NCI-H187 (cell line): ENCODE results near the gene MOV10L1.
A peak's percentile ranks its signal among the peaks of the same experiment; 100 is the strongest.

ENCODE experiments used
- DNase-seq, 2 experiments: peaks; one replicate each; lab custom pipeline; 2025; lab: John Stamatoyannopoulos, UW

The MOV10L1 gene

DNA sequence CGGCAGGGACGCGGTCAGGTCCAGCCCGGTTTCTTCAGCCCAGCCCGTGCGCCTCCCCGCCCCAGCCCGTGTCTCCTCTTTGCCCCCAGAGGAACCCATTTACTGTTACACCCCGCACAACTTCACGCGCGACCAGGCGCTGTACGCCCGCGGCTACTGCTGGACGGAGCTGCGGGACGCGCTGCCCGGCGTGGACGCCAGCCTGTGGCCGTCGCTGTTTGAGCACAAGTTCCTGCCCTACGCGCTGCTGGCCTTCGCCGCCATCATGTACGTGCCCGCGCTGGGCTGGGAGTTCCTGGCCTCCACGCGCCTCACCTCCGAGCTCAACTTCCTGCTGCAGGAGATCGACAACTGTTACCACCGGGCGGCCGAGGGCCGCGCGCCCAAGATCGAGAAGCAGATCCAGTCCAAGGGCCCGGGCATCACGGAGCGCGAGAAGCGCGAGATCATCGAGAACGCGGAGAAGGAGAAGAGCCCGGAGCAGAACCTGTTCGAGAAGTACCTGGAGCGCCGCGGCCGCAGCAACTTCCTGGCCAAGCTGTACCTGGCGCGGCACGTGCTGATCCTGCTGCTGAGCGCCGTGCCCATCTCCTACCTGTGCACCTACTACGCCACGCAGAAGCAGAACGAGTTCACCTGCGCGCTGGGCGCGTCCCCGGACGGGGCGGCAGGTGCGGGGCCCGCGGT, 87.2 kb downstream of the MOV10L1 start:
- no peak for DNase-seq

DNA sequence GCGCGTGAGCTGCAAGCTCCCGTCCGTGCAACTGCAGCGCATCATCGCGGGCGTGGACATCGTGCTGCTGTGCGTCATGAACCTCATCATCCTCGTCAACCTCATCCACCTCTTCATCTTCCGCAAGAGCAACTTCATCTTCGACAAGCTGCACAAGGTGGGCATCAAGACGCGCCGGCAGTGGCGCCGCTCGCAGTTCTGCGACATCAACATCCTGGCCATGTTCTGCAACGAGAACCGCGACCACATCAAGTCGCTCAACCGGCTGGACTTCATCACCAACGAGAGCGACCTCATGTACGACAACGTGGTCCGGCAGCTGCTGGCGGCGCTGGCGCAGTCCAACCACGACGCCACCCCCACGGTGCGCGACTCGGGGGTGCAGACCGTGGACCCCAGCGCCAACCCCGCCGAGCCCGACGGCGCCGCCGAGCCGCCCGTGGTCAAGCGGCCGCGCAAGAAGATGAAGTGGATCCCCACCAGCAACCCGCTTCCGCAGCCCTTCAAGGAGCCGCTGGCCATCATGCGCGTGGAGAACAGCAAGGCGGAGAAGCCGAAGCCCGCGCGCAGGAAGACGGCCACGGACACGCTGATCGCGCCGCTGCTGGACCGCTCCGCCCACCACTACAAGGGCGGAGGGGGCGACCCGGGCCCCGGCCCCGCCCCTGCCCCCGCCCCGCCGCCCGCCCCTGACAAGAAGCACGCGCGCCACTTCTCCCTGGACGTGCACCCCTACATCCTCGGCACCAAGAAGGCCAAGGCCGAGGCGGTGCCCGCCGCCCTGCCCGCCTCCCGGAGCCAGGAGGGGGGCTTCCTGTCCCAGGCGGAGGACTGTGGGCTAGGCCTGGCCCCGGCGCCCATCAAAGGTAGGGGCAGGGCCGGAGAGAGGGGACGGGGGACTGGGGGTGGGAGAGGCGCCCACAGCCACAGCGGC, 88.0 kb downstream of the MOV10L1 start:
- no peak for DNase-seq

DNA sequence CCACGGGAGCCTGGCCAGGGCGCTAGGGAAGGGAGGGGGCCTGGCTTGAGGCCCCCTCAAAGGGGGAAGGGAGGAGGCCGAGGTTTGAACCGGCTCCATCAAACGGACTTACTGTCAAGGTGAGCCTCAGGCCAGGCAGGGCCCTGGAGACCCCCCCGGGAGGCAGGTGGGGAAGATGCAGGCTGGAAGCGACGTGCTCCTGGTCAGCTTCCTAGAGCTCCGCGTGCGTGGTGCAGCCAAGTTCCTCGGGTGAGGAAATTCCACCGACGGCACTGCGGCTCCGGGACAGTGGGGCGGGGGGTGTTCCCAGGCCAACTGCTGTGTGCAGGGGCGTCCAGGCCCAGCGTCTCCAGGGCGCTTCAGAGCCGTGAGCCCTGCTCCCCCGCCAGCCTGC, 88.7 kb downstream of the MOV10L1 start:
- DNase-seq = no peak

DNA sequence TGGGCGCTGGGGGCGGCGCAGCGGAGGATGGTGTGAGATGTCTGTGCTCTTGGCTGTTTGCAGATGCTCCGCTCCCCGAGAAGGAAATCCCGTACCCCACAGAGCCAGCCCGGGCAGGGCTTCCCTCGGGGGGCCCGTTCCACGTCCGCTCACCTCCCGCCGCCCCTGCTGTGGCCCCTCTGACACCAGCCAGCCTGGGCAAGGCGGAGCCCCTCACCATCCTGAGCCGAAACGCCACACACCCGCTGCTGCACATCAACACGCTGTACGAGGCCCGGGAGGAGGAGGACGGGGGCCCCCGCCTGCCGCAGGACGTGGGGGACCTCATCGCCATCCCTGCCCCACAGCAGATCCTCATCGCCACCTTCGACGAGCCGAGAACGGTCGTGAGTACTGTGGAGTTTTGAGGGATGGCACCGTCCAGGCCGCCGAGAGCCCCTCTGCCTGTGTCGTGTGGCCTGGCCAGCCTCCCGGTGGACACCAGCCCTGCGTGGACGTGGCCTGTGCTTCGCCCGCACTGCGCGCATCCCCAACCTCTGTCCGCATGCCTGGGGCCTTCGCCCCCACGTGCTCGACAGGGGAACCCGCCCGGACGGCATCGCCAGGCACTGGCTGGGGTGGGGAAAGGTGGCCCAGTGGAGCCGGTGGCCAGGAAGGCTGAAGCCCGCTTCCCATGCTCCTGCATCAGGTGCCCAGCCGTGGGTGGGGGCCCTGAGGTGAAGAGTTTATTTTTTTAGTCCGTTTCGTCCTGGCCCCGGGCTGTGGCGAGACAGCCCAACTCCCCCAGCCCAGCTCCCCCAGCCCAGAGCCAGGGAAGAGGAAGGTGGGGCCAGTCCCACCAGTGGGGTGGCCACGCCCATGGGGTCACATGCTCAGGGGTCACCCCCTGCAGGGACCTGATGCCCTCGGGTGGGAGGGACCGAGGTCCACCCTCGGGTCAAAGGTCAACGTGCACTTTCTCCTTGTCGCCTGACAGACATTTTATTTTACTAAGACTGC, 89.4 kb downstream of the MOV10L1 start:
- DNase-seq = no peak

DNA sequence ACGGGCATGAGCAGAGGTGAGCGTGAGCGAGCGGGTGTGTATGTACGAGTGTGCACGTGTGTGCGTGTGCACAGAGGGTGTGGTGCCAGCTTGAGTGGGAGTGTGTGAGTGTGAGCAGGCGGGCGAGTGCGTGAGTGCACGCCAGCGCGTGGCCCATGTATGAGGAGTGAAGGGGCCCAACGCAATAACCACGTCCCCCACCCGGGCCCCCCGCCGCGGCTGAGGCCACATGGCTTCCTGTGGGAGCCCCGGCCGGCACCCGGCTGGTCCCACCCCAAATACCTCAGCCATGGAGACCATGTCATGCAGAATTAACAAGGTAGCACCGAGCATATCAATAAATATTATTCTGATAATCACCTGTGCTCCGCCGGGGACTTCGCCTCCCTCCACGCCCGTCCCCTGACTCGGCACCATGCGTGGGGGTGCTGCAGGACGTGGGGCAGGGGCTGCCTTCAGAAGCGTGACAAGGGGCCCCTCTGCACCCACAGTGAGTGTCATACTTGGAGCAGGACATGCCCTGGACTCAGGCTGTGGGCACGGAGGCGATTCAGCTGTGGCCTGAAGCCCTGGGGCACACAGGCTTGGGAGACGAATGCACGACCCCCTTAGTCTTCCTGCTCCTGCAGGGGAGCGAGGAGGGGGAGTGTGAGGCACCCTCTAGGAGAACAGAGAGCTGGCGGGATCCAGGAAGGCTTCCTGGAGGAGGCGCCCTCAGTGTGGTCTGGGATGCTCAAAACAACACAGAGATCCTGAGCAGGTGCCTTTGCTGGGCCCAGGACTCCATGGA, 90.3 kb downstream of the MOV10L1 start:
- DNase-seq = no peak

DNA sequence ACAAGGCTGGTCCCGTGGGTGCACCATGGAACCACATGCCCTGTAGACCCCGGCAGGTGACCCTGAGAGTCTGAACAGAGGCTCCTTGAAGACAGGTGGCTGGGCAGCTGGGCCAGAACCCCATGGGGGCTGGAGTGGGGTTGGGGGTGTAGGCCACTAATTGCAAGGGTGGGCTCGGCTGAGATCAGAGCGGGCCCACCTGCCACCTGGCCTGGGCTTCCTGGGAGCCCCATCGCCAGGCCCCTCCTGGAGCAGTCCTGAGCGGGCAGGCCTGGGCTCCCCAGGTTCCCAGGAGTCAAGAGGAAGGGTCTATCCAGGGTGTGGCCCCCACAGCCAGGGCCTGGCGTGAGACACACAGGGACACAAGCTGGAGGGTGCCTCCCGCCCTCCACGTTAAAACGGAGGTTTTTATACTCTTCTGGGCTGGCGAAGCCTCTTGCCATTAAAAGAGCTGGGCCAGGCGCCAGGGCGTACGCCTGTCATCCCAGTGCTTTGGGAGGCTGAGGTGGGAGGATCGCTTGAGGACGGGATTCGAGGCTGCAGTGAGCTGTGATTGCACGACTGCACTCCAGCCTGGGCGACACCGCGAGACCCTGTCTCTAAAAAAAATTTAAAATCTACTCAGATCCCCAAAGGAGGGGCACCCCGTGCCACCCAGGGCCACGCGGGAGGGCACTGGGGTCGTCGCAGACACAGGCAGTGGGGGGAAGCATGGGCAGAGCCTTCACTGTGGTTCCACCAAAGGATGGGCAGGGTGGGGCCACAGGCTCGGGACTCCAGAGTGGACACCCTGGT, 91.1 kb downstream of the MOV10L1 start:
- DNase-seq = no peak

DNA sequence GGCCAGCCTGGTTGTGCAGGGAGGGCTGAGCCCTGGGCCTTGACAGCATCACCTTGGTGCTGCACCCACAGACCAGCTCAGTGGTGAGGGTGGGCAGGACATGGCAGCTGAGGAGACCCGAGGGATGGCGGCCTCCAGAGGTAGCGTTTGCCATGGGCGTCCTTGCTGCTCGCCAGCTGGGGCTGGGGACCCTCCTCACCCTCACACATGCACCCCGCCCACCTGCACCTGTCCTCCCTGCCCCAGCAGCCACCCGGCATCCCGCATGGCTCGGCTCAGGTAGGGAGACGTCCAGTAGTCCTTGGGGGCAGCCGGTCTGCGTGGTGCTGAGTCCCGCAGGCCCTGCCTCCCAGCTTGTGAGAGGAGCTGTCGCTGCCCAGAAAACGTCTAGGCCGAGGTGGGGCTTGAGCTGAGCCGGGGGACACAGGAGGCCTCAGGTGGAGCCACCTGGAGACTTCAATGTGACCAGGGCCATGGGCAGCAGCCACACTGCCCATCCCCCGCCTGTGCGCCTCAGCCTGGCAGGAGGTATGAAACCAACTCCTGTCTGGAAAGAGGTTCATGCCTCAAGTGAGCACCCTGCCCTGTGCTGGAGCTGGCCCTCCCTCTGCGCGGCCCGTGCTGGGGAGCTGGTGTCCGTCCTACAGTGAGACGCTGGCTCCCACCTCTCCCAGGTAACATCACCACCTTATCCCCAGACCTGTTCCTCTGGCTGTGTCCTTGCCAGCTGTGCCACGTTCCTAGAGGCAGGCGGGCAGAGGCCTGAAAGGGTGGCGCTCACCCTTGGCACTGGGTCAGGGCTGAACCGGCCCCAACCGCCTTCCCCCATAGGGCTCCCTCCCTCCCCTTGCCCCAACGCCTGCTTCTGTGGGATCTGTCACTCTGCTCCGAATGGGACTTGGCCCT, 92.6 kb downstream of the MOV10L1 start:
- no peak for DNase-seq

DNA sequence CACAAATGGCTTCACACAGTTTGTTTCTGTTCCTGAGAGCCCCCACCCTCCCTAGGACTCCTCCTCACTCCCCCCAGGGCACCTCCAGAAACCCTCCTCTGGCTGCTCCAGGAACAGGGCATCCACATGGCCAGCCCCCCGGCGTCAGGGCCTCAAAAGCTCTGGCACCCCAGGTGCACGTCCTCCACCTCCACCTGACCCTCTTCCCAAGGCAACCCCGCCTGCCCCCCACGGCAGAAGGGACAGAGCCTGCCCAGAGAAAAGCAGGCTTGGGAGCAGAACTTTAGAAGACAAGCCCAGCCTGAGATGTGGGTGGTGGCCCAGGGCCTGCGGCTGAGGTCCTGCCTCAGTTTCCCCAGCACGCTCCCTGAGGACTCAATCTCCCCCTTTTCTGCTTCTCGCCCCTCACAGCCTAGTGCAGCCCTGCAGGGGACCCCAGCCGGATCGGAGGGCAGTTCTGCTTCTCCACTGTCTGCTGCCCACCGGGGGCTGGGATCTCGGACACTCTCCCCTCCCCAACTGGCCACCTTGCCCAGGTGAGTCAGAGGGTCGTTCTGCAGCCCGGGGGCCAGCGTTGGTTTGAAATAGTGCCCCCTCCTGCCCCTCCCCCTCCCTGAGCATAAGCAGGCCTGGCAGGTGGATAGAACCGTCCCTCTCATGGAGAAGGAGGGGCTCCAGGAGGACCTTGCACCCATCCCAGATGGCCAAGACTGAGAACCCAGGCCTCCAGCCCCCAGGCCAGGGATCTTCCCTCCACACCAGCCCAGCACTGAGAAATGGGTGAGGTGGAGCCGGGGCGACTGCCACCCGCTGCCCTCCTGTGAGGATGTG, 93.5 kb downstream of the MOV10L1 start:
- no peak for DNase-seq

DNA sequence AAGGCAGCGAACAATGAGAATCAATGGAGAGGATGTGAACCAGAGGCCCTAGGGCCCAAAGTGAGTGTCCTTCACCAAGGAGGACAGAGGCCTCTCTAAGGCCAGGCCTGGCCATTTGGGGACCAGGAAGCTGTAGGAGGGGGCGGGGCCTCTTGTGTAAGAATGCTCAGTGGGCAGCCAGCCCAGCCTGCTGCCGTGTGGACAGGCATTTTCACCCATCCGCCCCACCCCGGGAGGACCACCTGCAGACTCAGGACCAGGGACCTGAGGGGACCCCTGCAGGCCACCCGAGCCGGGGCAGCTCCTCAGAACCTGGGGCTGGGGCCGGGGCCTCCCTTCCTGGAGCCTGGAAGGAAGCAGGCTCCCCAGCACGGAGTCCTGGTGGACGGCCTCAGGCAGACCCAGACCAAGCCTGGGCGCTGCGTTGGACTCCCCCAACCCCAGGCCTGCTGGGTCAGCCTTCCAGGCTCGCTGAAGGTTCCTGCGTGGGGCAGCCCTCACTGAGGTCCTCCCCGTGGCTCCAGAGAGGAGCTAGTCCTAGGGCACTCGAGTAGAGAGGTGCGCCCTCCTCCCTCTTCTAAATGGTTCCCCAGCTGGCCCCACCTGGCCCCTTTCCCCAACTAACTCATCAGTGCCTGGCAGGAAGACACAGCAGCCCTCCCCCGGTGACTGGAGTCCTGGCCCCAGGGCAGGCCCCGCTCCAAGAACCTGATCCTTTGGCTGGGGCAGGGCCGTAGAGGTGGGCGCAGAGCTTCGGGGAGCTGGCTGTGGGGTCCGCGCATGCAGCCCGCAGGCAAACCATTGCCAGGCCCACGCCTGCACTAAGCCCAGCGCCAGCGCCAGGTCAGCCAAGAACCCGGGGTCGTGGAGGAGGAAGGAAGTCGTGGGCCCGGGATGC, 94.4 kb downstream of the MOV10L1 start:
- DNase-seq = no peak

DNA sequence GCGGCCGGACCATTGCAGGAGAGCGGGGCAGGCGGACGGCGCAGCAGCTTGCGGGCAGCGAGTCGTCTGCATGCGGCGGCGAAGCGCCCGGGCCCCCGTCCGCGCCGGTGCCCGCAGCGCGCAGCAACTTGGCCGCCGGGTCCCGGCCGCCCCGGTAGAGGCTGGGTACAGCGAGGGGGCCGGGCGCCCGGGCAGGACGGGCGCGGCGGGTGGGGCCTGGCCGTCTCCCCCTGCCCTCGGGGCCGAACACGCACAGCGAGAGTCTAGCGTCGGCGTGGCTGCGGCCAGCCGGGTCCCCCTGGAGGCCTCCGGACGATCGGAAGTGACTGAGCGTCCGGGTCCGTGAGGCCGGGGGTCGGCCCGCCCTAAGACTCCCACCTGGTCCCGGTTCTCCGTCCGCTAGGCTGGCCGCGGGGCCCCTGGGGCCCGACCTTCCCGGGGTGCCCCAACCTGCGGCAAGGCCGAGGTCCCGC, 95.1 kb downstream of the MOV10L1 start:
- no peak for DNase-seq

DNA sequence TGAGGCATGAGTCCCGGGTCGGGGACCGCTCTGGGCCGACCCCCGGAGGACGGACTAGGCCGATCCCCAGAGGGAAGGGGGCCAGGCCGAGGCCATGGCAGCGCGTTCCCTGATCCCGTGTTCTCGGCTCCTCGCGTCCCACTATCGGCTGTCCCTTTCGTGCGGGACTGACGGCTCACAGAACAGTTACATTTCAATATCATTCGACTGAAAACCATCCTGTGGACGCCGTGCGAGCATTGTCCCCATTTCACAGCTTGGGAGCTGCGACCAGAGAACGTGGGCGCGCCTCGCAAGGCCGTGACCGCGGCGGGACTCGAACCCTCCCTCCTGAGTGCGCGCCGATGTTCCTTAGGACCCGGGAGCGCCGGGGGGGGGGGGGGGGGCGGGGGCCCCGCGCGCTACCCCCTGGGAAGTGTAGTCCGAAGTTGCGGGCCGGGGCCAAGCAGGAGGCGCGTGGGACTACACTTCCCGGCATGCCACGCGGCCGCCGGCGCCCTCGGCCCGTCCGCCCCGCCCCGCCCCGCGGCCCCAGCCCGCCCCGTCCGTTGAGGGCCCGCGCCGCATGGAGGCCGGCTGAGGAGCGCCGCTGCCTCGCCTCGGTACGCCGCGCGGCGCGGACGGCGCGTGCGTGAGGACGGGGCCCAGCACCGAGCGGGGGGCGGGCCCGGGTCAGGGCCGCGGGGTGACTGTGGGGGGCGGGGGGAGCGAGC, 95.7 kb downstream of the MOV10L1 start, which contains the start of gene TRABD:
TSS of gene TRABD (plus strand) at position 539 of the 713 bp plus-strand sequence. CDS start 7,148 bp downstream, outside the sequence.
- peak in 1 of 2 experiments; percentile 68 for DNase-seq

DNA sequence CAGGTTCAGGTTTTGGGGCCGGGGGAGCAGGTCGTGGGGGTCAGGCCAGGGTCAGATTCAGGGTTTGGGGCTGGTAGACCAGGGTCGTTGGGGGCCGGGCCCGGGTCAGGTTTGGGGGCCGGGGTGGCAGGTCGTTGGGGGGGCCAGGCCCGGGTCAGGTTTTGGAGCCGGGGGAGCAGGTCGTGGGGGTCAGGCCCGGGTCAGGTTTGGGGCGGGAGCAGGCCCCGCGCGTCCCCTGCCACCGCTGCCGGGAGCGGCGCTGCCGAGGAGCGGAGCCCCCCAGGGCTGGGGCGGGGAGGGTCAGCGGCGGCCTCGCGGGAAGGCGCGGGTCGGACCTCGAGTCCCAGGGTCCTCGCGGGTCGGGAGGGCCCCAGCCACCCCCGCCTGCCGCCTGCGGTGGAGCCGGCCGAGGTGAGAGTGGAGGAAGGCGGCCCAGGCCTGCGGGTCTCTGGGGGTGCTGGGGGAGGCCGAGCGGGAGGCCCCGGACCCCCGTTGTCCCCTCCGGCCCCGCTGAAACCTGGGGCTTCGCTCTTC, 96.4 kb downstream of the MOV10L1 start:
- DNase-seq = no peak

DNA sequence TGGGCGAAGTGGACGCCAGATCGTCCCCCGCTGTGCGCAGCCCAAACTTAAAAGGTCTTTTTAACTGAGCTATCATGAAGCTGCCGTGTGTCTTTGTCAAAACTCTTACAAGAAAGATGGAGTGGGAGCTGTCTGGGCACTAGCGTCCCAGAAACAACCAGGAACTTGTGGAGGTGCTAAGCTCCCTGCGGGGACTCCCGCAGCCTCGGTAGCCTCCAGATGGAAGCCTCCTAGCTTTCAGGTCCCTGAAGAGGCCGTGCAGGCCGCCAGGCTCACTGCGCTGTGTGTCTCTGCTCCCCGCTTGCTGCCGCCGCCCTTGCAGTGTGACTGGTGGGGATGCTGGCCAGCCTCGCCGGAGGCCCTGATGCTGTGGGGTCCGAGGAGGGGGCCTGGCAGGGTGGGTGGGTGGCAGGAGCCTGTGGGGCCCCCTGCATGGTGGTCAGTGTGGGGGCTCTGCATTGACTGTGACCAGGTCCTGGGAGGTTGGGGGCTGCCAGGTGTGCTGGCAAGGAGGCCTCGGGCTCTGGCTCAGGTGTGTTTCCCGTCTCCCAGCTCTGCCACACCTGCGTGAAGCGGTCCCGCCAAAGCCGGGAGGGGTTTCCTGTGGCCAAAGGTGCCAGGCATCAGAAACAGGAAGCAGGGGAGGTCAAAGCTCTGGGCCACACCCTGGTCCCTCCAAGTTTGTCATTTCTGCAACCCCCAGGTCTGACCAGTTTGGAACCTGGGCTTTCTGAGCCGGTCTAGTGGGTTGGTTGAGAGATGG, 97.1 kb downstream of the MOV10L1 start:
- DNase-seq = no peak

DNA sequence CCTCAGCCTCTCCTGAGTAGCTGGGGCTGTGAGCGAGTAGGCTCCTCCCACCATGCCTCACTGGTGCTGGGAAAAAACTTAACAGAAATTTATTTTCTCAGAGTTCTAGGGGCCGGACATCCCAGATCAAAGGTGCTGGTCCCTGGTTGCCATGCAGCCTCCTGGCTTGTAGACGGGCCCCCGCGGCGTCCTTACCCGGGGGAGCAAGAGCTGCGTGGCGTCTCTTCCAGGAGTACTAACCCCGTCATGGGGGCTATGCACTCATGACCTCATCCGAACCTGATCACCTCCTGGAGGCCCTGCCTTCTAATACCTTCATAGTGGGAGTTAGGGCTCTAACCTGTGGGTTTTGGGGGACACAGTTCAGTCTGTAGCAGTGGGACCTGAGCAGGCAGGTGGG, 98.5 kb downstream of the MOV10L1 start:
- DNase-seq = no peak

DNA sequence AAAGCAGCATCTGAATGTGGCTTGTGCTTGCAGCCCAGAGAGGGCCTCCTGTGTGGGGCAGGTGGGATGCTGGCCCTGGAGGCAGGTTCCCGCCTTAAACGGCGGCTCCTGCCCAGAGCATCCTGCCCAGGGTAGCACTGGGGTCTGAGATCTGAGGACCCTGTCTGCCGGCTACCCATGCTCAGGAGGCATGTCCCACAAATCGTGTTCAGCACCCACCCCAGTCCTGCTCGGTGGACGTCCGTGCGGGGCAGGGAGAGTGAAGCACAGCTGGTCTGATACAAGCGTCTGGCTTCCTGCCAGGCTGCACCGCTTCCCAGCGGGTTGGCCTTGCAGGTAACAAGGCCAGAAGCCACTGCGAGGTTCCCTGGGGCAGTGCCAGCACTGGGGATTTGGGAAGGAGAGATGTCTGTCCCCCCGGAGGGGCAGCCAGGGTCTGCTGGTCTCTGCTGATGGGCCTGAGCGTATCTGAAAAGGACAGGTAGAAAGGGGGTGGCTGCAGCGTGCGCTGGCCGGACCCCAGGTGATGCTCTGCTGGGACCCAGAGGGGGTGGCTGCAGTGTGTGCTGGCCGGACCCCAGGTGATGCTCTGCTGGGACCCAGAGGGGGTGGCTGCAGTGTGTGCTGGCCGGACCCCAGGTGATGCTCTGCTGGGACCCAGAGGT, 99.5 kb downstream of the MOV10L1 start:
- no peak for DNase-seq
